Chondrocyte (in vitro differentiated cells): ENCODE measurements around the gene LCN15. TPM values are rescaled to one million over a fixed set of nuclear protein-coding genes. Genes with fewer than 3 reads are reported as not detected.

Experiments used
- DNase-seq: peaks from one replicate; pipeline ENCODE4 v3.0.0; 2021; ENCODE audit warnings: mixed read lengths, low spot score
- H3K27ac Mint-ChIP-seq: one replicate; pipeline ENCODE4 v1.8.0; 2021; ENCODE audit warnings: mild to moderate bottlenecking, moderate library complexity, mixed read lengths; ENCODE audit not compliant: unreplicated experiment
- H3K27me3 Mint-ChIP-seq: 2 replicates; pipeline ENCODE4 v1.8.0; 2021; ENCODE audit warnings: low read depth, mixed read lengths
- H3K36me3 Mint-ChIP-seq: 2 replicates; pipeline ENCODE4 v1.8.0; 2021; ENCODE audit warnings: low read depth, mixed read lengths
- H3K4me1 Mint-ChIP-seq: 2 replicates; pipeline ENCODE4 v1.8.0; 2021; ENCODE audit warnings: low read depth, mild to moderate bottlenecking, mixed read lengths
- H3K4me3 Mint-ChIP-seq: one replicate; pipeline ENCODE4 v1.8.0; 2021; ENCODE audit warnings: mild to moderate bottlenecking, moderate library complexity, mixed read lengths; ENCODE audit not compliant: unreplicated experiment
- H3K9me3 Mint-ChIP-seq: 2 replicates; pipeline ENCODE4 v1.8.0; 2021; ENCODE audit warnings: low read depth, mixed read lengths
- total RNA-seq: library from RNA; stranded (reverse); gene quantifications from 3 replicates; pipeline ENCODE4 v1.2.1, GENCODE V29; 2021
- TF ChIP-seq, protein P1 (sequence below): fragments of 200-600 bp; sonication (generic); IDR thresholded peaks from 2 replicates; pipeline ENCODE4 v1.5.0; 2021; ENCODE audit warnings: antibody characterized with exemption, mild to moderate bottlenecking, moderate library complexity

The LCN15 gene
- total RNA-seq, 1 donor from 2014 or later: not detected

DNA sequence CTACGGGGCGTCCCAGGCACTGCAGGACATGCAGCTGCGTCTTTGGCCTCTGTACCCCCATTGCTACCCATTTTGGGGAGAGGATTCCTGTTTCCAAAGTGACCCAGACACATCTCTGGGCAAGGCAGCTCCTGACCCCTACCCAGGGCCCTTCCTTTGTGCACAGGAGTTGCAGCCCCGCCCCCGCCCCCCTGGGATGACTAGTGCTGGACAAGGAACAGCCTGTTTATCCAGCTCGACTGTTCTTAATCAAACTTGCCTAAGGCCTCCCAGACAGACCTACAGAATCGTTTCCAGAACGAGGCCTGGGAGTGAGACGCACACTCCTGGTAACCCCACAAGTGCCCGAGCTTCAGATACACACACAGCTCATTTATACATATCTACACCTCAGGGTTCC lies 38.7 kb downstream of the LCN15 start:
- peak overlapping the region; percentile 87 for H3K27ac Mint-ChIP-seq
- DNase-seq: no peak
- H3K4me1 Mint-ChIP-seq: peaks cover 49% of the 10 kb centered on the region

GRCh38 chr9:136724772-136725171 lies 39.5 kb downstream of the LCN15 start:
- TF ChIP-seq, protein P1, sequence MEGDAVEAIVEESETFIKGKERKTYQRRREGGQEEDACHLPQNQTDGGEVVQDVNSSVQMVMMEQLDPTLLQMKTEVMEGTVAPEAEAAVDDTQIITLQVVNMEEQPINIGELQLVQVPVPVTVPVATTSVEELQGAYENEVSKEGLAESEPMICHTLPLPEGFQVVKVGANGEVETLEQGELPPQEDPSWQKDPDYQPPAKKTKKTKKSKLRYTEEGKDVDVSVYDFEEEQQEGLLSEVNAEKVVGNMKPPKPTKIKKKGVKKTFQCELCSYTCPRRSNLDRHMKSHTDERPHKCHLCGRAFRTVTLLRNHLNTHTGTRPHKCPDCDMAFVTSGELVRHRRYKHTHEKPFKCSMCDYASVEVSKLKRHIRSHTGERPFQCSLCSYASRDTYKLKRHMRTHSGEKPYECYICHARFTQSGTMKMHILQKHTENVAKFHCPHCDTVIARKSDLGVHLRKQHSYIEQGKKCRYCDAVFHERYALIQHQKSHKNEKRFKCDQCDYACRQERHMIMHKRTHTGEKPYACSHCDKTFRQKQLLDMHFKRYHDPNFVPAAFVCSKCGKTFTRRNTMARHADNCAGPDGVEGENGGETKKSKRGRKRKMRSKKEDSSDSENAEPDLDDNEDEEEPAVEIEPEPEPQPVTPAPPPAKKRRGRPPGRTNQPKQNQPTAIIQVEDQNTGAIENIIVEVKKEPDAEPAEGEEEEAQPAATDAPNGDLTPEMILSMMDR: no peak
- Mint-ChIP-seq H3K27me3 (no peaks in the 10 kb centered on the region), H3K27ac (no peak overlapping the region), H3K4me3 (no peak overlapping the region), H3K36me3 (peaks cover 21% of the 10 kb centered on the region), H3K9me3 (no peaks in the 10 kb centered on the region), H3K4me1 (peaks cover 48% of the 10 kb centered on the region)
- DNase-seq: no peak

More for the DNA sequence above, 38.7 kb downstream of the LCN15 start:
- TF ChIP-seq, protein P1: no peak
- Mint-ChIP-seq H3K4me3 (peak overlapping the region; percentile 90), H3K27me3 (no peaks in the 10 kb centered on the region), H3K9me3 (no peaks in the 10 kb centered on the region), H3K36me3 (peaks cover 21% of the 10 kb centered on the region)

DNA sequence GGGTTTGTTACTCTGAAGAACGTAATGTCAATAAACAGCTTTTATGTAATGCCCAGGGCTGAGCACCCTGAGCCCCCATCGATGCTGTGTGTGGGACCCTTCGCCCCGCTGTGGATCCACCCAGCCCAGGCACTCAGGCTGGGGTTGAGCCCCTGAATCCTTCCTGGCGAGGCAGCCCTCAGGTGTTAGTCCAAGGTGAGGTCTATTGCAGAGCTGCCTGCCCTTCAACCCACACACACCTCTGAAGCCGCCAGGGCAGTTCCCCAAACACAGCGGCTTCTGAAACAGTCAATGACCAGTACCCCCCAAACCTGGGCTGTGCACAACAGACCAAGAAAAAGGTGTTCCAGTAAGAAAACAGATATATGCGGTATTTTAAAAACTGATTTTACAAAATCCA lies 40.3 kb downstream of the LCN15 start:
- DNase-seq: no peak
- Mint-ChIP-seq H3K36me3 (peaks cover 21% of the 10 kb centered on the region), H3K4me1 (peaks cover 40% of the 10 kb centered on the region), H3K4me3 (no peak overlapping the region), H3K27me3 (no peaks in the 10 kb centered on the region), H3K27ac (no peak overlapping the region), H3K9me3 (no peaks in the 10 kb centered on the region)
- TF ChIP-seq, protein P1: no peak

DNA sequence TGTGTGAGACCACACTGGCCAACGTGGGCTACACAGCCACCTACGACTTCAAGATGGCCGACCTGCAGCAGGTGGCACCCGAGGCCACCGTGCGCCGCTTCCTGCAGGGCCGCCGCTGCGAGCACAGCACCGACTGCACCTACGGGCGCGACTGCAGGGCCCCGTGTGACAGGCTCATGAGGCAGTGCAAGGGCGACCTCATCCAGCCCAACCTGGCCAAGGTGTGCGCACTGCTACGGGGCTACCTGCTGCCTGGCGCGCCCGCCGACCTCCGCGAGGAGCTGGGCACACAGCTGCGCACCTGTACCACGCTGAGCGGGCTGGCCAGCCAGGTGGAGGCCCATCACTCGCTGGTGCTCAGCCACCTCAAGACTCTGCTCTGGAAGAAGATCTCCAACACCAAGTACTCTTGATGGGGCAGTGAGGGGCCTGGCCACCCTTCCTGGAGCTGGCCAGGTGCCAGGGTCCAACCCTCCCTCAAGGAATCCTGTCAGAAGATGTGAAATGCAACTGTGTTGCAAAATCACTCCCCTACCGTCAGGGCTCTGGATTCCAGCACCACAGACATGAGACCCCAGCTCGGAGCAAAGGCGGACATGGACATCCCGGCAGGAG lies 40.8 kb downstream of the LCN15 start:
- Mint-ChIP-seq H3K4me1 (peaks cover 40% of the 10 kb centered on the region), H3K36me3 (peaks cover 21% of the 10 kb centered on the region)

GRCh38 chr9:136722969-136723356 lies 41.4 kb downstream of the LCN15 start:
- no peaks in the 10 kb centered on the region for H3K9me3 Mint-ChIP-seq
- DNase-seq: peak; percentile 89
- TF ChIP-seq, protein P1: no peak
- H3K4me3 Mint-ChIP-seq: no peak overlapping the region
- H3K27ac Mint-ChIP-seq: no peak overlapping the region
- H3K36me3 Mint-ChIP-seq: peaks cover 21% of the 10 kb centered on the region
- no peaks in the 10 kb centered on the region for H3K27me3 Mint-ChIP-seq
- peaks cover 40% of the 10 kb centered on the region for H3K4me1 Mint-ChIP-seq

More for the DNA sequence above, 40.8 kb downstream of the LCN15 start:
- TF ChIP-seq, protein P1: no peak
- Mint-ChIP-seq H3K9me3 (no peaks in the 10 kb centered on the region), H3K27me3 (no peaks in the 10 kb centered on the region), H3K4me3 (no peak overlapping the region), H3K27ac (peak overlapping the region; percentile 22)
- DNase-seq: peak; percentile 92
